Hematopoietic multipotent progenitor cell (in vitro differentiated cells): Measurements from ENCODE around the gene ACKR1. TPM values are rescaled to one million over a fixed set of nuclear protein-coding genes. Genes with fewer than 3 reads are reported as not detected.

Experiments used
- DNase-seq, 3 donors: peaks; one replicate each; pipeline ENCODE4 v3.0.0-alpha.2; 2011 to 2015; ENCODE audit warnings: low read depth in 2 of 3, low spot score in 2 of 3
- small RNA-seq: library from RNA; depleted of rRNA; stranded (forward); fragments of <200 nt; gene quantifications from one replicate; pipeline ENCODE3, GENCODE V24; 2012
- total RNA-seq: library from RNA; depleted of rRNA; stranded (reverse); fragments of >200 nt; gene quantifications from one replicate; pipeline ENCODE4 v1.2.3, GENCODE V29; 2012

ACKR1 gene
- total RNA-seq, 1 donor, result 0.27 TPM

GRCh38 chr1:159218649-159219636, 14.3 kb downstream of the ACKR1 start:
- no peak for DNase-seq

GRCh38 chr1:159222075-159222865, 17.6 kb downstream of the ACKR1 start:
- no peak for DNase-seq

GRCh38 chr1:159223004-159223403, 18.3 kb downstream of the ACKR1 start:
- DNase-seq, result no peak

GRCh38 chr1:159228554-159228953, 23.9 kb downstream of the ACKR1 start:
- DNase-seq, result no peak

- DNase-seq, result no peak
Observed at GRCh38 chr1:159229260-159229885, 24.7 kb downstream of the ACKR1 start.

GRCh38 chr1:159229896-159230295, 25.2 kb downstream of the ACKR1 start:
- no peak for DNase-seq

- DNase-seq, result no peak
Observed at GRCh38 chr1:159239551-159240220, 35.0 kb downstream of the ACKR1 start.

GRCh38 chr1:159247266-159247665, 42.6 kb downstream of the ACKR1 start:
- no peak for DNase-seq

GRCh38 chr1:159248311-159248710, 43.6 kb downstream of the ACKR1 start:
- no peak for DNase-seq

GRCh38 chr1:159250638-159251216, 46.1 kb downstream of the ACKR1 start:
- DNase-seq, result no peak

Small RNAs within 50 kb of the gene (small RNA-seq; reads per million reads assigned to genes)
- not detected for gene RNA5SP60

Other genes starting within 250 kb of the ACKR1 start
- 24.5 TPM for gene IFI16, start 195.0 kb upstream of the ACKR1 start, total RNA-seq
- gene AIM2, start 128.1 kb upstream of the ACKR1 start, total RNA-seq, result under 0.01 TPM
- gene CADM3, start 33.3 kb upstream of the ACKR1 start, total RNA-seq, result not detected
- 88.6 TPM for gene FCER1A, start 97.5 kb downstream of the ACKR1 start, total RNA-seq
- not detected for gene OR10J4, start 227.3 kb downstream of the ACKR1 start, total RNA-seq
- gene OR10J1, start 234.8 kb downstream of the ACKR1 start, total RNA-seq, result under 0.01 TPM